Erythroblast (primary cell): ENCODE data around the gene SEC23B.

ENCODE experiments used
- GATA1 ChIP-seq: IDR thresholded peaks from 2 replicates; pipeline ENCODE4 v1.6.1; 2011; ENCODE audit warnings: low read depth, mild to moderate bottlenecking, control low read depth, low read length, moderate library complexity
- POLR2A ChIP-seq: IDR thresholded peaks from 2 replicates; pipeline ENCODE4 v1.6.1; 2011; ENCODE audit warnings: mild to moderate bottlenecking, low read length

GRCh38 chr20:18523066-18523465 lies 15.3 kb downstream of the SEC23B start:
- TF ChIP-seq POLR2A (no peak), GATA1 (no peak)
